OCI-LY3 (cell line): ENCODE results near the gene MTHFSD.

Source experiments
- H2AFZ ChIP-seq: fragments of 200-600, 300-600 bp; shearing (Covaris generic); 2 replicates; pipeline ENCODE4 v1.6.0; 2014; ENCODE audit warnings: antibody characterized with exemption, low read depth, low read length
- H3K27ac ChIP-seq: fragments of 200-600, 300-600 bp; sonication (generic); 2 replicates; pipeline ENCODE4 v1.5.1; 2014; ENCODE audit warnings: mild to moderate bottlenecking, low read length, moderate library complexity, mixed read lengths
- H3K27me3 ChIP-seq: fragments of 200-600, 300-600 bp; sonication (generic); 2 replicates; pipeline ENCODE4 v1.6.1; 2014; ENCODE audit warnings: low read depth, low read length, mixed read lengths
- H3K36me3 ChIP-seq: fragments of 200-600, 300-600 bp; sonication (generic); replicated peaks from 2 replicates; pipeline ENCODE3; 2014; ENCODE audit warnings: low read depth, low read length, mixed read lengths
- H3K4me1 ChIP-seq: fragments of 300-600, 200-600 bp; sonication (generic); 2 replicates; pipeline ENCODE4 v1.6.1; 2014; ENCODE audit warnings: low read length, mixed read lengths
- H3K4me2 ChIP-seq: fragments of 200-600, 300-600 bp; sonication (generic); 2 replicates; pipeline ENCODE4 v1.6.1; 2014; ENCODE audit warnings: low read length, mixed read lengths
- H3K4me3 ChIP-seq: fragments of 300-600, 200-600 bp; sonication (generic); 2 replicates; pipeline ENCODE4 v1.5.1; 2014; ENCODE audit warnings: antibody characterized with exemption, mild to moderate bottlenecking, low read length, moderate library complexity
- H3K79me2 ChIP-seq: fragments of 300-600, 200-600 bp; shearing (Covaris generic); 2 replicates; pipeline ENCODE4 v1.6.1; 2014; ENCODE audit warnings: mild to moderate bottlenecking, low read length, mixed read lengths
- H3K9ac ChIP-seq: fragments of 300-600, 200-600 bp; shearing (Covaris generic); 2 replicates; pipeline ENCODE4 v1.6.0; 2014; ENCODE audit warnings: mild to moderate bottlenecking, low read length, moderate library complexity
- H3K9me3 ChIP-seq: fragments of 200-600, 300-600 bp; shearing (Covaris generic); 2 replicates; pipeline ENCODE4 v1.6.1; 2014; ENCODE audit warnings: low read length, mixed read lengths; ENCODE audit not compliant: insufficient read depth
- H4K20me1 ChIP-seq: fragments of 200-600, 300-600 bp; sonication (generic); 2 replicates; pipeline ENCODE4 v1.6.1; 2016; ENCODE audit warnings: low read length, mixed read lengths; ENCODE audit not compliant: insufficient read depth
- CTCF ChIP-seq: fragments of 200-600, 300-600 bp; sonication (generic); IDR thresholded peaks from 2 replicates; pipeline ENCODE4 v1.5.1; 2014; ENCODE audit warnings: antibody characterized with exemption, low read length, low read depth
- EZH2phosphoT487 ChIP-seq: fragments of 200-600 bp; shearing (Covaris generic); IDR thresholded peaks from 2 replicates; pipeline ENCODE4 v1.6.1; 2018; ENCODE audit warnings: antibody characterized with exemption, mixed run types, low read depth

Gene MTHFSD

DNA sequence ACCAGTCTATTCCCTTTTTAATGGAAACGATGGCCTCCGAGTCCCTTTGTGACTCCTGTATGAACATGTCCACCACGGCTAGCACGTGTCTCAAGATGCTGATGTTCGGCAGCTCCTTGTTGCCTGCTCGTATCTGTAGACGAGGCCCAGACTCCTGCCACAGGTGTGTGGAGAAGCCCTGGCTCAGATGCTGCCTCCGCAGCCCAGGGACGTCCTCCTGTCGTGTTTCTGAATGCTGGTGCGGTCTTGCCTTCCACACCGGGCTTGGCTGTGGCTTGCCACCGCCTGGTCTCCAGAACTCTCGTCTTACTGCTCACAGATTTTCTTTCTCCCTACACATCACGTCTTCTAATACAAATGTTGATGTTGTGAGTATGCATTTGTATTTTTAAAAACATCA, 27.7 kb downstream of the MTHFSD start:
- H3K4me1 ChIP-seq = no peaks in the 10 kb centered on the region
- H3K9ac ChIP-seq = no peak overlapping the region
- no peak overlapping the region for H3K27ac ChIP-seq
- no peak overlapping the region for H3K4me2 ChIP-seq
- no peak overlapping the region for H3K4me3 ChIP-seq
- no peaks in the 10 kb centered on the region for H3K79me2 ChIP-seq
- no peaks in the 10 kb centered on the region for H3K9me3 ChIP-seq
- TF ChIP-seq CTCF = no peak
- TF ChIP-seq EZH2phosphoT487 = no peak
- no peaks in the 10 kb centered on the region for H3K36me3 ChIP-seq
- no peak overlapping the region for H2AFZ ChIP-seq
- H4K20me1 ChIP-seq = no peaks in the 10 kb centered on the region
- H3K27me3 ChIP-seq = no peaks in the 10 kb centered on the region

DNA sequence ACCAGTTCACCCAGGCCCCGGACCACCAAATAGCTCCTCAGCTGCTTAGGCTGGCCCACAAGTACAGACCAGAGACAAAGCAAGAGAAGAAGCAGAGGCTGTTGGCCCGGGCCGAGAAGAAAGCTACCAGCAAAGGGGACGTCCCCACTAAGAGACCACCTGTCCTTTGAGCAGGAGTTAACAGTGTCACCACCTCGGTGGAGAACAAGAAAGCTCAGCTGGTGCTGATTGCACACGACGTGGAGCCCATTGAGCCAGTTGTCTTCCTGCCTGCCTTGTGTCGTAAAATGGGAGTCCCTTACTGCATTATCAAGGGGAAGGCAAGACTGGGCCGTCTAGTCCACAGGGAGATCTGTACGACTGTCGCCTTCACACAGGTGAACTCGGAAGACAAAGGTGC, 29.3 kb downstream of the MTHFSD start:
- H2AFZ ChIP-seq = no peak overlapping the region

DNA sequence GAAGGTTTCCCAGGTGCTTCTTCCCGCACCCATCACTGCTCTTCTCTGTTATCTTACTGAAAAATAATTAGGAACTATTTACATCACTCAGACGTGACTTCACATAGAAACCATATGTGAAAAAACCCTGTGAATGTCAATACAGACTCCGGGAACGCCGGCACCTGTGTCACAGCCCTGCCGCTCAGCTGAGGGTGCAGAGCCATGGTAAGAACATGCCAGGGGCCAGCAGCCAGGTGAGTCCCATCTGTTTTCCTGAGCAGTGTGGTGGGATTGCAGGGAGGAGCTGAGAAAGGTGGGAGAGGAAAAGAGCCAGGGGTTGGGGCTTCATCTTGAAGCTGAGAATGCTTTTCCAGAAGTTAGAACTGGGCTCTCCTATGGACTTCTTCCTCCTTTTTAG, 31.0 kb downstream of the MTHFSD start:
- H3K27me3 ChIP-seq = no peaks in the 10 kb centered on the region
- H3K4me2 ChIP-seq = no peak overlapping the region
- no peaks in the 10 kb centered on the region for H3K4me1 ChIP-seq
- no peaks in the 10 kb centered on the region for H3K9me3 ChIP-seq
- no peak overlapping the region for H3K27ac ChIP-seq
- no peaks in the 10 kb centered on the region for H3K79me2 ChIP-seq
- no peaks in the 10 kb centered on the region for H3K36me3 ChIP-seq
- H3K9ac ChIP-seq = no peak overlapping the region
- no peaks in the 10 kb centered on the region for H4K20me1 ChIP-seq
- no peak overlapping the region for H3K4me3 ChIP-seq
- H2AFZ ChIP-seq = no peak overlapping the region
- TF ChIP-seq EZH2phosphoT487 (no peak), CTCF (no peak)

More for the DNA sequence above, 29.3 kb downstream of the MTHFSD start:
- no peaks in the 10 kb centered on the region for H3K27me3 ChIP-seq
- no peak overlapping the region for H3K9ac ChIP-seq
- no peak overlapping the region for H3K4me2 ChIP-seq
- no peaks in the 10 kb centered on the region for H3K9me3 ChIP-seq
- H3K79me2 ChIP-seq = no peaks in the 10 kb centered on the region
- H3K27ac ChIP-seq = no peak overlapping the region
- TF ChIP-seq CTCF = no peak
- no peaks in the 10 kb centered on the region for H4K20me1 ChIP-seq
- H3K36me3 ChIP-seq = no peaks in the 10 kb centered on the region
- no peaks in the 10 kb centered on the region for H3K4me1 ChIP-seq
- no peak overlapping the region for H3K4me3 ChIP-seq

DNA sequence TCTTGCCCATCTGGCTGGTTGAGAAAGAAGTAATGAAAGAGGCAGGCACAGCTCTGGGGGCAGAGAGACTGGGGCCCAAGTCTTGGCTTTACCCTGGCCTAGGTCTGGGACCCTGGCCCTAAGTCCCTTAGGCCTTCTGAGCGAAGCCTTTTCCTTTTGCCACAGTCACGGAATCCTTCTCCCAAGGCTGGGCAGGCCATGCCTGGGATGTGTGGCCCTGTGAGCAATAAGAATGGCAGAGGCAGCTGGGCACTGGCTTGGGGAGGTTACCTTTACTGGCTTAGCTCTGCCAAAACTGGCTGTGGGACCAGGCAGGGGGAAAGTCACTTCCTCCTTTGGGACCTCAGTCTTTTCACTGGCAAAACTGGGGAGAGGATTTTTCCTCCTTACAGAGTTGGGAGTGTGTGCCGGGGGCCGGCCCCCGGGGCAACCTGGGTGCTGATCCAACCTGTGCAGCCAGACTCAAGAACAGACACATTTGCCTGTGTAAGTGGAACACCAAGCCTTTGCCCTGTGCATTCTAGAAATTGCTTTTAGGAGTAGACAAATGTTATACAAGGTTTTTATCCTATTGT, 31.8 kb downstream of the MTHFSD start:
- no peaks in the 10 kb centered on the region for H3K9me3 ChIP-seq
- no peak overlapping the region for H3K4me2 ChIP-seq
- no peak overlapping the region for H3K4me3 ChIP-seq
- H3K4me1 ChIP-seq = no peaks in the 10 kb centered on the region
- no peak overlapping the region for H3K27ac ChIP-seq
- no peaks in the 10 kb centered on the region for H3K27me3 ChIP-seq
- no peaks in the 10 kb centered on the region for H3K36me3 ChIP-seq
- no peaks in the 10 kb centered on the region for H3K79me2 ChIP-seq
- no peak overlapping the region for H2AFZ ChIP-seq
- H4K20me1 ChIP-seq = no peaks in the 10 kb centered on the region
- no peak overlapping the region for H3K9ac ChIP-seq
- TF ChIP-seq CTCF (no peak), EZH2phosphoT487 (no peak)
